GM21786 (cell line): Measurements from ENCODE around the gene FANCI.

Experiments
- ATAC-seq: cut with Tn5 transposase; IDR thresholded peaks from one replicate; pipeline ENCODE4 v1.9.1; 2021; ENCODE audit not compliant: unreplicated experiment

Gene FANCI

DNA sequence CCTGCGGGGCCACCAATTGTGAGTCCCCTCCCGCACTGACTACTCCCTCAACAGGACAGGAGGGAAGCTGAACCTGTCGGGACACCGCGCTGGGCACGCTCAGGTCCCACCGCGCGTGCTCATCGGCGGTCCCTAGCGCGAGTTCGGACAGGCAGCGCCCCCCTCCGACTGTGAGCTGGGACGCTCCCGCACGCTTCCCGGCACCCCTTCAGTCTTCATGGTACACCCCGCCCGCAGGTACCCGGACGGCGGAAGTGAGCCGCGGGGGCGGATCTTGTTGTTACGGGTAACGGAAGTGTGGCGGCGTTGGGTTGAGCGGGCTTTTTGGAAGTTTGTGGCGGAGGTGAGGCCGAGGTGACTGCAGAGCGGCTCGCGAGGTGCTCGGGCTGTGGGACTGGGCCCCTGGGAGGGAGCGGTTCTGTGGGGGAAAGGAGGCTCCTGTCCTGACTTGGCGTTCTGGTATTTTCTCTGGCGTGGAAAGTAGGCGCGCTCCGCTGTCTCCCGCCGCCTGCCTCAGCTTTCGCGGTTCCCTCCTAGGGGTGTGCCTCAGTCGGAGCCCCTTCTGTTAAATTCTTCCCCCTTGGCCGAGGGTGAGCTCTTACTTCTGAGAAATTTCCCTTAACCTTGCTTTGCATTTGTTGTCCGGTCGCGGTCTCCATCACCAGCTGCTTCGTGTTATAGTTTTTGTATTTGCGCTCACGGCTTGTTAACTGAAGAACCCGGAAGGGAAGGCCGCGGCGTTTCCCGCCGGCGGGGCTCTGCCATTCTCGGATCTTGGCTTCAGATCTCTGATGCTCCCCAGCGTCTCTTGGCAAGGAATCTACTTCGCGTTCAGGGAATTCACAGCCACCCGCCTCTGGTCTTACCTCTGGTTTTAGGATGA lies at the start of gene FANCI:
Gene FANCI (plus strand): TSS at position 289 of the 883 bp plus-strand sequence. CDS start 3,669 bp downstream, outside the sequence.
- ATAC-seq, result peak; percentile 95

DNA sequence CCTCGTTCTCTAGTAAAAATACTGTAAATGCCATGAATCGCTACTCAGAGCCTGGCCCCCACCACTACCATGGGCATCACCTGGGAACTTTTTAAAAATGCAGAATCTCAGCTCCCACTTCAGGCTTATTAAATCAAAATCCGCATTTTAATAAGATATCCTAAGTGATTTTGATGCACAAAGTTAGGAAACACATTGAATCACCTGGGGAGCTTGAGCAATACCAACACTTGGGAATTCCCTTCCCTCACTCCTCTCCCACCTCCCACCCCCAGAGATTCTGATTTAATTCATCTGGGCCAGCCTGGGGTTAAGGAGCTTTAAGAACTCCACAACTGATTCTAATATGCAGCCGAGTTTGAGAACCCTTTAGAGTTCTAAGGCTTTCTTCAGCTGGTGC lies 49.2 kb upstream of the FANCI start:
- ATAC-seq, result no peak

DNA sequence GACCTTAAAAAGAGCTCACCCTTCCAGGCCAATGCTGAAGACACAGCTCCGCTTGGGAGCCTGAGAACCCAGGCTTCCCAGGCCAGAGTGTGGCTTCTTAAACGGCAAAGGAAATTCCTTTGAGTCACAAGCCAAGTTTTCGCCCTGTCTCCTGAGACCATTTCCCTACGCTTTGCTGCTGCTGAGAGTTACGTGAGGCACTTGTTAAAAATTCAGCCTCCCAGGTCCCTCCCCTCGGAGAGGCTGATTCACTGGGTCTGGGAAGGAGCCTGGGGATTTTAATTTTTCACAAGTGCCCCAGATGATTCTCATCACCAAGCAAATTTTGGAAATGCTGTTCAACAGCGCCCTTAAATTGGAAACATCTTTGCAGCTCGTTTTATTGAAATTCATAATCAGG lies 47.9 kb upstream of the FANCI start:
- no peak for ATAC-seq

DNA sequence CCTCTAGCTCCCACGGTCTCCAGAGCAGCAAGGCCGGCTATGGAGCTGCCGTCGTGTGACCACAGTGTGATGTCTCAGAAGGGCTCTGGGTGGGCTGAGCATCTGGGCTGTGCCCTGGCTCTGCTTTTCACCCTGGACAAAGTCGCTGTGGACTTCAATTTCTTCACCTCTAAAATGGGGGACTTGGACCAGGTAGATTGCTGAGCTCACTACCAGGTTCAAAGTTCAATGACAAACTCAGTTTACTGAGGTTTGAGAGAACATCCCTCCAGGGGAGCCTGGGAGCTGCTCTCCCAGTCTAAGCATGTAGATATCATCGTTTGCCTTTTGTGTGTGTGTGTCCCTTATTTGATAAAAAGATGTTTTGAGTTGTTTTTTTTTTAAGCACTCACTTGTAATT lies 47.5 kb upstream of the FANCI start:
- ATAC-seq, result no peak

DNA sequence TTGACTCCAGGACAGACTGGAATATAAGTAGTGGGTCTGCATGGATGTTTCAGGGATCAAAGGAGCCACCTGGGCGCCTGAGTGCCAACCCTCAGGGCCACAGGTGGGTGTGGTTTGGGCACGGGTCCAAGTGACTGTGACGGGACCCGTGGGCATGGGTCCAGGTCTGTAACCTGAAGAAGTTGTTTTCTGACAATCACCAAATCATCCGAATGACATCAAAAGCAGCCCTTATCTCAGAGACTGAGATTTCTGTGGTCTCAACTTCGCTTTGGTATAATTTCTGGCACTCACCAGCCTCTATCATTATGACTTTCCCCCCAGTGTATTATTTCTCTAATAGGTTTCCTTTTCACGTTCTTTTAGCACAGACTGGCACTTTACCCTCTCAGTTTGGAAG lies 46.8 kb upstream of the FANCI start:
- ATAC-seq, result no peak

DNA sequence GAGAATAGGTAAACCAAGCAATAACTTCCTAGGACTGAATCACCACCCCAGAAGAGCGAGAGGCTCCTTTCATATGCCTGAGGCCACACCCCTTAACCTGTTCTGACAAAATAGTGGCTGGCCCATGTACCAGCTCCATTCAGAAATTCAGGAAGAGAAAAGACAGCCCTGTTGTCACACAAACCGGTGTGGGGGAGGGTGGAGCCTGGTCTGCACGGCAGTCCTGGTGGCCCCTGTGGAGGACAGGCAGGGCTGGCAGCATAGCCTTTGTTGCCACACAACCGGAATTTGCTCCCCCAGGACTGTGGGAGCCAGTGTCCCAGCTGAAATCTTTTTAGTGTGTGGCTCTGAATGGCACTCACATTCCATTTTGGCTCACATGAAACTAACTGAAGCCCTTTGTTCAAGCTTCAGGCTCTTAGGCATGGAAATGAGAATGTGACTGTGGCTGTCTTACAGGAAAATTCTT lies 46.2 kb upstream of the FANCI start:
- ATAC-seq, result no peak

DNA sequence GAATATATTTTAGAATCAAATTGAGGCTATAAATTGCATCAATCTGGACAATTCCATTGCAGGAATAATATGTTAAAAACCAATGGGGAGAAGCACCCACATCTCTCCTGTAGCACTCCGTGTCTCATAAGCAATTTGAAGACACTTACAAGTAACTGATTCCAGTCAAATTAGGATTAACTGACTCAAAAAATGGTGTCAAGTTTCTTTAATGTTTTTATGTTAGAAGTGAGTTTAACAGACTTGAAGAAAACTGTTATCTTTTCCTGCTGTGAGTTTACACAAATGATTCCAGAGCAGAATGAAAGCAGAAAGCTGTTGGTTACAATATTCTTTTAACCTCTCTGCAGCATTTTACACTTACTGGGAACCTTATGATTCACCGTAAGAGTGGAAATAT lies 45.6 kb upstream of the FANCI start:
- ATAC-seq, result no peak

DNA sequence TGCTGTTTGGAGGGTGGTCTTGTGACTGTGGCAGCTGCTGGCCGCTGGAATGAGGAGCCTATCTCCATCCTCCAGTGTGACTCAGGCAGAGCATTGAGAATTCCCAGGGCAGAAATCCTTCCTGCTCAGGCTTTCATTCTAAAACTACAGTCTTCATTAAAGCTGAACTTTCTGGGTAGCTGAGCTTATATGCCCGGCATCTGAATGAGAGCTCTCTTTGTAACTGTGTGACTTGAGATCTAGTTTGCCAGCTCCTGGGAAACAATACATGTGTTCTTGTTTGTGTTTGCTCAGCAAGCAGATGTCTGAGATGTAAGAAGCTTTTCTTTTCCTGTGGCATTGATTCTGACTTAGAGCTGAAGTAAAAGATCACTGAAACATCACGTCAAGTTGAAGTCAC lies 44.8 kb upstream of the FANCI start:
- ATAC-seq, result no peak

DNA sequence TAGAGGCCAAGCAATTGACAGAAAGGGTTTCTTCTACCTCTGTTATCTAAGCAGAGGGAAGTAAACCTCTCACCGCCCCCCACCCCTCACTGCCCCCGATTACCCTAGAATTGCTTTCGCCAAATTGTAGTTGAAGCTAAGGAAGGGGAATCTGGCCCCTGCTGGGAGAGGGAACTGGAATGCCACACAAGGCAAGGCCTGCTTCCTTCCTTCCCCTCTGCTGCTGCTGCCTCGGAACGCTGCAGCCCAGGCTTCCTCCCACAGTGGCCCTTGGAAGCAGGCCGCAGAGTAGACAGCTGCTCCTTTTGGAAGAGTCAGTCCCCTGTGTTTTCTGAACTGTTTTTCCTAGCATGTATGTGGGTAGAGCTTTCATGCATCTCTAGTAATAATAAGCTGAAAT lies 44.0 kb upstream of the FANCI start:
- no peak for ATAC-seq

DNA sequence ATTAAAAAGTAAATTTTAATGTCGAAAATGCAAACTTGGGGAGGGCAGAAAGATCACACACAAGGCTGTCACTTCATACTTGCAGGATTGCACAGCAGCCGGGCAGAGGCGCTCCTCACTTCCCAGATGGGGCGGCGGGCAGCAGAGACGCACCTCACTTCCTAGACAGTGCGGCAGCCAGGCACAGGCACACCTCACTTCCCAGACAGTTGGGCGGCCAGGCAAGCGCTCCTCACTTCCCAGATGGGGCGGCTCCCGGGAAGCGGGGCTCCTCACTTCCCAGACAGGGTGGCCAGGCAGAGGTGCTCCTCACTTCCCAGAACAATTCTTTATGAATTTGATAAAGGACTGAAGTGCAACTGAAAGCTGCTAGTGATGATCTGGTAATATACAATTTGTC lies 43.6 kb upstream of the FANCI start:
- no peak for ATAC-seq

DNA sequence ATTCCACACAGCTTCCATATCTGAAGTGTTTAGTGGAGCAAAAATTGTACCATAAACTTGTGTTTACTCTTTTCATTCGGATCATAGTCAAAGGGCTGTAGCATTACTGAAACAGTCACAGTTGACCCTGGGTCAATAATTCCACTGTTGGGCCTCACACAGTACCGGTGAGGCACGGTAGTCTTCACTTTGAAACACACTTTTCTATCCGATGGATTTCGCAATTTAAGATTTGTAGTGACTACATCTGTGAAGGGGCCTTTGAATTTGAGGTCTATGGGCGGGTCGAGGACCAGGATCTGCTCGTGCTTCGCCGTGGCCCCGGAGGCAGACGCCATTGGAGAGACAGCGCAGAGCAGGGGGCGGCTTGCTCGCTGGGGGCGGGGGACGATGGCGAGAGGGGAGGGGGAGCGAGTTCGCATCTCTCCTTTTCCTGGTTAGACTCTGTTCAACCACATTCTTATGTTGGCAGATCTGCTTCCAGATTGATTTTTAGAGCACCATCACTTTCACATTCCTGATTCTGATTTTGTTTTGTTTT lies 42.2 kb upstream of the FANCI start:
- ATAC-seq, result no peak

DNA sequence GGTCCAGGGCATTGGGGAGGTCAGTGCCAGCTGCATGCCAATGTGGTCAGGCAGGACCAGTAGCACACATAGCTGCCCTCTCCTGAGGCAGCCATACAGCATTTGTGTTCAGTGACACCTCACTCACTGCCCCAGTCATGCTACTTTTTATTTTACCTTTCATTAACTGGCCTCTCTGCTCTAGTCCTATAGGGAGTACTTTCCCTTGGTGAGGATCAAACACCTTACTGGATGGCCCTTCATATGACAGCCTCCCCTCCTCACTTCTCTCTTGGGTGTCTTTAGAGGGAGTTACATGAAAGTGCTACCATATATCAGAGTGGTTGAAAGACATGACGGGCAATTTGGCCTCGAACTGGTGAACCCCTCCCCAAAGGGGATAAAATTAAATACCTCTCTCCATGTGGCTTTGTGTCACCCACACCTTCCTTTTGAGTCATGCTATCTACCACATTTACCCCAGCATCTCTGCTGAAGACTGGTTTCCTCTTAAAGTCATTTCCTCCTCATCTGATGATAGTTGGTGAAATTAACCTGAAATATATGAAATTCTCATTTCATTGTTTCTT lies 40.0 kb upstream of the FANCI start:
- ATAC-seq, result no peak

DNA sequence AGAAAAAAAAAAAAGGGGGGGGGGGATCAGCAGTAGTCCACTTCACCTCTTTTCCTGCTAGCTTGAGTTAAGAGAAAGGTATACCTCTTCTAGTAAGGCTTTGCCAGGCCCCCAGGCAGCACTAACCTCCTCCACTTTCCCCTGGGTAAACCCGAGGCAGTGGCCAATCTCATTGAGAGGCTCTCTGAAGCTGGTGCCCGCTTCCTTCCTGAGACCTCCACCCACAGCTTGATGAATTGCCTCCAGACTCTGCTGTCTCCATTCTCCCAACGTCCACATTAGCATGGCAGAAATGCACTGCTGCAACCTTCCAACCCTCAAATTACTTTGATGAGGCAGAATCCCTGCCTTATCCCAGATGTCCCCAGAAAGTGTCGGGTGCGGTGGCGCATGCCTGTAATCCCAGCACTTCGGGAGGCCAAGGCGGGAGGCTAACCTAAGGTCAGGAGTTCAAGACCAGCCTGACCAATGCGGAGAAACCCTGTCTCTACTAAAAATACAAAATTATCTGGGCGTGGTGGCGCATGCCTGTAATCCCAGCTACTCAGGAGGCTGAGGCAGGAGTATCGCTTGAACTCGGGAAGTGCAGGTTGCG lies 37.7 kb upstream of the FANCI start:
- no peak for ATAC-seq

DNA sequence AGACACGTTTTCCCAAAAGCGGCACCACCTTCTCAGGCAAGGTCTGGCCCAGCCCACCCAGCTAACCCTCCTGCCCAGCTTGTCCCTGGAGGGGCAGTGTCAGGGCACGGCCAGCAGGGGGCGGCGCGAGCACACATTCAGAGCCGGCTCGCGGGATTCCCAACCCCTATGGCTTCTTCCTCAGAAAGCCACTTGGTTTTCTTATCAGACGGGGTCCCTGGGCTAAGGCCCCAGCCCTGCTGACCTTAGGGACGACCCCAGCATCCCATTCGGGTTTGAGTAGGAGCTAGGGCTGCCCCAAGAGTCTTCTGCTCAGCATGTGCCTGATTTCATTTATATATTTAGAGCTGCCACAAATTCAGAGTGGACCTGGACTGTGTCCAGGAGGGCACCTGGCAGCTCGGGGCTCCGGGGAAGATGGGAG lies 36.9 kb upstream of the FANCI start:
- ATAC-seq, result peak; percentile 88

DNA sequence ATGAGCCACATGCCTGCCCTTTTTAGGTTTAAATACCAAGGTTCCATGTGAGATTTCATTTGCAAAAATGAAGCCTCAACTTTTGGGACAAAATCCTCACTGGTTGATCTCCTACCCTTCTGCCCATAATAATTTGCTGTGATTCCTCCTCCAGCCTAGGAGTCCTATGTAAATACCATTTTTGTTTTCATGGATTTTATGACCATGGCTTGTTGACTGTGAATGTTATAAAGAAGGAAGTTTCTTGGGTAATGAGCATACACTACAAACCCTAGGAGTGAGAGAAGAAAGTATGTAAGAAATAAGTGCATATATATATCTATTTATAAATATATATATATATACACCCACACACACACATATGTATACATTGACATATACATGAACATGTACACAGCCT lies 35.5 kb upstream of the FANCI start:
- ATAC-seq, result no peak

DNA sequence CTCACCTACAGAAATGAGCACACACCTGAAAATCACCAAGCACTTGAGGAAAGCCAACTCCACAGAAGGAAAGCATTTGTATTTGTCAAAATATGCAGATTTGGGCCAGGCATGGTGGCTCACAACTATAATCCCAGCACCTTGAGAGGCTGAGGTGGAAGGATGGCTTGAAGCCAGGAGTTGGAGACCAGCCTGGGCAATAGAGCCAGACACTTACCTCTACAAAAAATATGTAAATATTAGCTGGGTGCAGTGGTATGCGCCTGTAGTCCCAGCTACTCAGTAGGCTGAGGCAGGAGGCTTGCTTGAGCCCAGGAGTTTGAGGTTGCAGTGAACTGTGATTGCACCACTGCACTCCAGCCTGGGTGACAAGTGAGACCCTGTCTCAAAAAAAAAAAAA lies 34.7 kb upstream of the FANCI start:
- ATAC-seq, result no peak

DNA sequence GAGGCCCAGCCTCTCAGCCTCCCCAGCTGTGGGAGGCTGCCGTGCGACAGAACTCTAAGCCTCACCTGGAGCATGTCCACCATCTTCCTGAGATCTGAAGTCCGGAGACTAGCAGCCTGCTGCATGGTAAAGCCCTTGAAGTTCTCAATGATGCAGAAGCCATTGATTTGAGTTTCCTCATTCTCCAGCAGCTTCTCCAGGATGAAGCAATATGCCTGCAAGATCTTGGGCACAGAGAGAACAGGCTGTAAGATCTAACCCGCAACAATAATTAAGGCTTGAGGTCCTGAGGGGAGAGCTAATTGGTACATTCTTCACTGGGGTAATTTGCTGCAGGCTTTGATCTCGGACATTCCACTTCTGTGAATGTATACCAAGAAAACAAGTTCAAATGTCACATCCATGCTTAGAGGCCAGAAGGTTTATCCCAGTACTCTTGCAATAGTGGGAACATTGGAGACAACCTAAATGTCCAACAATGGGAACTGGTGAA lies 32.1 kb upstream of the FANCI start:
- no peak for ATAC-seq

DNA sequence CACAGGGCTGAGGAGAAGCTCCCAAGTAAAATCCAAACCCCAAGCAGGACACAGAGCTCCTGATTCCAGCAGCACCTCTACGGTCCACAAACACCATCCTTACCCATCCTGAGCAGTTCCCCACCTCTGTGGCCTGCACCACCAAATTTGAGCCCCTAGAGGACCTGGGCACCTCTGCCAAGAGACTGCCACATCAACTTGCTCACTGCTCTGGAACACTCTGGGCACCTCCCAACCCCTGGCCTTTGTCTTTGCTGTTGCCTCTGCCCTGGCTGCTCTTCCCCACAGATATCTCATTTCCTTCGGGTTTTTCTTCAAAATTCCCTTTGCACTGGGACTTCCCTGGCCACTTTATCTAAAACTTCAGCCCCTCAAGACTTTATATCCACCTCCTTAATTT lies 28.2 kb upstream of the FANCI start:
- ATAC-seq, result no peak

DNA sequence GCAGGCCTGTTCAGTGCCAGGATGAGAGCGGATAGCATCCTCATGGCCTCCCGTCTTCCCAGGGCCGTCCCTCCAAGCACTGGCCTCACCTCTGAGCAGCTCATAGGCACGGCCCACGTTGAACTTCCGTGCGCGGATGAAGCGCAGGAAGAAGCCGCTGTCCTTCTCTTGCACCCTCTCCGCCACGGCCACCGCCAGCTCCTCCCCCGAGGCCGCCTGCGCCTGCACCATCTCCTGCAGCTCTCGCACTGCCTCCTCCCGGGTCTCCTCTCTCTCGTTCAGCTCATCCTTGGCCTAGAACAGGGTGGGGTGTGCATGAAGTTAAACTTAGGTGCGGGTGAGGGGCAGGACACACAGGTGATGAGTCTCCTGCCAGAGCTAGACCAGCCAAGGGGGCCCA lies 26.7 kb upstream of the FANCI start:
- ATAC-seq, result no peak

DNA sequence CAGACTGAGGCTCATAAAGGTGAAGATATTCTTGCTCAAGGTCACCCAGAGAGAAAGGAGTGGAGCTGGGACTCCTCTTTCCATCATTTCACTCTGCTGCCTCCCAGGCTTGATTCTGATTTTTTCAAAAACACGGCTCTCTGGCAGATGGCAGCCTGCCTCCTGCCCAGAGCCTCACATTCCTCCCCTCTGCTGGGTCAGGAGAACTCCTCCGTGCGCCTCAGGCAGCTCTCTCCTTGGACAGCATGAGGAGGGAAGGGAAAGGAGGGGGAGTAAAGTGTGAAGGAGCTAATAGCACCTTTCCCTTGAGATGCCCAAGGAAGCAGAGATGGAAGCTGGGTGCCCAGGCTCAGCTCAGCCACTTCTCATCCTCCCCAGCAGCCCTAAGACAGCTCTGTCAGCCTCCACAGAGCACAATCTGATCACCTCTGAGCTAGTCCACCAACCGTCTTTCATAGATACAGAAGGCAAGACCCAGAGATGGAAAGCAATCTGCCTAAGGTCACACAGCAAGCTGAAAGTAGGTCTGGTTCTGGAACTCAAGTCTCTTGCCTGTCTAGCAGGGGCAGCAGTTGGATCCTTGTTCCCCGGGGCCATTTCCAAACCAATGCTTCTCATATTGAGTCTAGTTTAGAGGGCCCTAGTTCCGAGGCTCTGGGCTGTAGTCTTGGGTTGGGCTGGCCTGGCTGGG lies 25.9 kb upstream of the FANCI start:
- no peak for ATAC-seq

DNA sequence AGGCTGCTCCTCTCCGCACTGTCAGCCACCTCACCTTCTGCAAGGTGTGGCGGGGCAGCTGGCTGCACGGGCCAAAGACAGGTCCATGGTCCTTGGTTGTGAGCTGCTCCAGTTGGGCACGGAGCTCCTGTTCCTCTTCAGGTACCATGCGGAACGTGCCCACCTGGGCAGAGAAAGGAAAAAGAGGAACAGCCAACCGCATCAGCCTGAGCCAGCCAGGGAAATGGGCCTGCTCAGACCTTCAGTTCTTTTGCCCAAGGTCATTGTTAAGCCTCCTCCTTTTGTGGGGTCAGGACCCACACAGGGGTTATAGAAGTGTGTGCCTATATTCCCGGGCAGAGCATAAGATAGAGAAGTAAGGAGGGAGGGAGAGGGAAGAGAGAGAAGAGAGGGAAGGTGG lies 25.2 kb upstream of the FANCI start:
- ATAC-seq, result no peak
